ENCODE results near the gene CDC42BPA. TPM values are rescaled to one million over a fixed set of nuclear protein-coding genes. Genes with fewer than 3 reads are reported as not detected.

The CDC42BPA gene
- total and polyA plus RNA-seq, 2 of the 13 experiments (the other 11 are each of a cell fraction or from before 2014, with no cell fraction given) = 6.5 to 16.0 TPM

- TF ChIP-seq, protein P1, sequence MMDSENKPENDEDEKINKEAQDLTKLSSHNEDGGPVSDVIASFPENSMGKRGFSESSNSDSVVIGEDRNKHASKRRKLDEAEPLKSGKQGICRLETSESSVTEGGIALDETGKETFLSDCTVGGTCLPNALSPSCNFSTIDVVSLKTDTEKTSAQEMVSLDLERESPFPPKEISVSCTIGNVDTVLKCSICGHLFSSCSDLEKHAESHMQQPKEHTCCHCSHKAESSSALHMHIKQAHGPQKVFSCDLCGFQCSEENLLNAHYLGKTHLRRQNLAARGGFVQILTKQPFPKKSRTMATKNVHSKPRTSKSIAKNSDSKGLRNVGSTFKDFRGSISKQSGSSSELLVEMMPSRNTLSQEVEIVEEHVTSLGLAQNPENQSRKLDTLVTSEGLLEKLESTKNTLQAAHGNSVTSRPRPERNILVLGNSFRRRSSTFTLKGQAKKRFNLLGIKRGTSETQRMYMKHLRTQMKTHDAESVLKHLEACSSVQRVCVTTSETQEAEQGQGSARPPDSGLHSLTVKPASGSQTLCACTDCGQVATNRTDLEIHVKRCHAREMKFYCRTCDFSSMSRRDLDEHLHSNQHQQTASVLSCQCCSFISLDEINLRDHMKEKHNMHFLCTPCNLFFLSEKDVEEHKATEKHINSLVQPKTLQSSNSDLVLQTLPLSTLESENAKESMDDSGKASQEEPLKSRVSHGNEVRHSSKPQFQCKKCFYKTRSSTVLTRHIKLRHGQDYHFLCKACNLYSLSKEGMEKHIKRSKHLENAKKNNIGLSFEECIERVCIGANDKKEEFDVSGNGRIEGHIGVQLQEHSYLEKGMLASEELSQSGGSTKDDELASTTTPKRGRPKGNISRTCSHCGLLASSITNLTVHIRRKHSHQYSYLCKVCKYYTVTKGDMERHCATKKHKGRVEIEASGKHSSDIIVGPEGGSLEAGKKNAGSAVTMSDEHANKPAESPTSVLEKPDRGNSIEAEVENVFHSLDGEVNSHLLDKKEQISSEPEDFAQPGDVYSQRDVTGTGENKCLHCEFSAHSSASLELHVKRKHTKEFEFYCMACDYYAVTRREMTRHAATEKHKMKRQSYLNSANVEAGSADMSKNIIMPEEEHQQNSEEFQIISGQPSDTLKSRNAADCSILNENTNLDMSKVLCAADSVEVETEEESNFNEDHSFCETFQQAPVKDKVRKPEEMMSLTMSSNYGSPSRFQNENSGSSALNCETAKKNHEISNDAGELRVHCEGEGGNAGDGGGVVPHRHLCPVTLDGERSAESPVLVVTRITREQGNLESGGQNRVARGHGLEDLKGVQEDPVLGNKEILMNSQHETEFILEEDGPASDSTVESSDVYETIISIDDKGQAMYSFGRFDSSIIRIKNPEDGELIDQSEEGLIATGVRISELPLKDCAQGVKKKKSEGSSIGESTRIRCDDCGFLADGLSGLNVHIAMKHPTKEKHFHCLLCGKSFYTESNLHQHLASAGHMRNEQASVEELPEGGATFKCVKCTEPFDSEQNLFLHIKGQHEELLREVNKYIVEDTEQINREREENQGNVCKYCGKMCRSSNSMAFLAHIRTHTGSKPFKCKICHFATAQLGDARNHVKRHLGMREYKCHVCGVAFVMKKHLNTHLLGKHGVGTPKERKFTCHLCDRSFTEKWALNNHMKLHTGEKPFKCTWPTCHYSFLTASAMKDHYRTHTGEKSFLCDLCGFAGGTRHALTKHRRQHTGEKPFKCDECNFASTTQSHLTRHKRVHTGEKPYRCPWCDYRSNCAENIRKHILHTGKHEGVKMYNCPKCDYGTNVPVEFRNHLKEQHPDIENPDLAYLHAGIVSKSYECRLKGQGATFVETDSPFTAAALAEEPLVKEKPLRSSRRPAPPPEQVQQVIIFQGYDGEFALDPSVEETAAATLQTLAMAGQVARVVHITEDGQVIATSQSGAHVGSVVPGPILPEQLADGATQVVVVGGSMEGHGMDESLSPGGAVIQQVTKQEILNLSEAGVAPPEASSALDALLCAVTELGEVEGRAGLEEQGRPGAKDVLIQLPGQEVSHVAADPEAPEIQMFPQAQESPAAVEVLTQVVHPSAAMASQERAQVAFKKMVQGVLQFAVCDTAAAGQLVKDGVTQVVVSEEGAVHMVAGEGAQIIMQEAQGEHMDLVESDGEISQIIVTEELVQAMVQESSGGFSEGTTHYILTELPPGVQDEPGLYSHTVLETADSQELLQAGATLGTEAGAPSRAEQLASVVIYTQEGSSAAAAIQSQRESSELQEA (CRISPR knock-in tag; IDR thresholded peaks at IDR 0.05; ENCODE audit: not compliant biosample characterization) = peak; percentile 52
- TF ChIP-seq CBX5 (CRISPR knock-in tag; IDR thresholded peaks at IDR 0.05; ENCODE audit: borderline replicate concordance) (no peak), ZNF75D (CRISPR knock-in tag; IDR thresholded peaks at IDR 0.05; ENCODE audit: borderline replicate concordance) (no peak), FOXM1 (CRISPR knock-in tag; IDR thresholded peaks at IDR 0.05) (no peak), CEBPB (IDR thresholded peaks at IDR 0.05; ENCODE audit: borderline replicate concordance, low read depth, low read length) (no peak), ATF6 (CRISPR knock-in tag; conservative IDR thresholded peaks at IDR 0.05) (no peak), TCF12 (IDR thresholded peaks at IDR 0.05) (no peak), TCF12 (CRISPR knock-in tag; IDR thresholded peaks at IDR 0.05) (peak; percentile 16; the same call in 1 of the 2 replicates), PPARG (CRISPR knock-in tag; conservative IDR thresholded peaks at IDR 0.05) (no peak), KLF9 (CRISPR knock-in tag; IDR thresholded peaks at IDR 0.05; ENCODE audit: low read depth) (no peak), ZNF33B (CRISPR knock-in tag; IDR thresholded peaks at IDR 0.05) (no peak), HOXA9 (CRISPR knock-in tag; IDR thresholded peaks at IDR 0.05; ENCODE audit: borderline replicate concordance) (no peak), KLF16 (CRISPR knock-in tag; IDR thresholded peaks at IDR 0.05) (no peak), SIX1 (CRISPR knock-in tag; IDR thresholded peaks at IDR 0.05; ENCODE audit: borderline replicate concordance) (no peak), ZNF564 (CRISPR knock-in tag; IDR thresholded peaks at IDR 0.05) (0 out of 2 replicates have a peak, but pooled peaks have one; percentile 60), ZNF251 (CRISPR knock-in tag; IDR thresholded peaks at IDR 0.05) (no peak), RARG (CRISPR knock-in tag; IDR thresholded peaks at IDR 0.05; ENCODE audit: low read depth) (no peak), ZNF205 (CRISPR knock-in tag; IDR thresholded peaks at IDR 0.05) (no peak; the same call in 1 of the 2 replicates), SOX6 (IDR thresholded peaks at IDR 0.05) (no peak), SOX6 (CRISPR knock-in tag; IDR thresholded peaks at IDR 0.05) (peak; percentile 30; the same call in 1 of the 2 replicates)
- TF ChIP-seq, protein P2, sequence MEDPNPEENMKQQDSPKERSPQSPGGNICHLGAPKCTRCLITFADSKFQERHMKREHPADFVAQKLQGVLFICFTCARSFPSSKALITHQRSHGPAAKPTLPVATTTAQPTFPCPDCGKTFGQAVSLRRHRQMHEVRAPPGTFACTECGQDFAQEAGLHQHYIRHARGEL (CRISPR knock-in tag; IDR thresholded peaks at IDR 0.05) = no peak
Observed at GRCh38 chr1:226974544-226975258, 343.6 kb downstream of the CDC42BPA start (continued).
